Gastrocnemius medialis (tissue), 4 donors: ENCODE measurements around the gene NPAS4. TPM values are rescaled to one million over a fixed set of nuclear protein-coding genes. Genes with fewer than 3 reads are reported as not detected.
A peak's percentile ranks its signal among the peaks of the same experiment; 100 is the strongest.

Source experiments
- ATAC-seq, 2 donors: fragments of 150-250 bp; one replicate each; pipeline ENCODE4 v1.9.1; 2016
- DNase-seq, 2 donors: peaks; one replicate each; pipeline ENCODE4 v3.0.0-alpha.2; 2019
- H3K27ac ChIP-seq, 4 donors: fragments of 200-600 bp; sonication (generic); 1 replicate in 1 of 4; 2 replicates in 3 of 4; pipeline ENCODE4 v1.5.1; 2016 to 2018; ENCODE audit warnings: mild to moderate bottlenecking in 2 of 4, moderate library complexity in 1 of 4
- H3K27me3 ChIP-seq, 3 donors: fragments of 200-600 bp; sonication (generic) in 2 of 3; 1 replicate in 1 of 3; 2 replicates in 2 of 3; pipeline versions ENCODE4 v1.5.1 to v1.6.0; 2016 to 2019; ENCODE audit warnings: mild to moderate bottlenecking in 1 of 3, moderate library complexity in 1 of 3
- H3K36me3 ChIP-seq, 2 donors: fragments of 200-600 bp; sonication (generic) in 1 of 2; one replicate each; pipeline ENCODE4 v1.5.1; 2017 to 2018
- H3K4me1 ChIP-seq, 2 donors: fragments of 200-600 bp; sonication (generic) in 1 of 2; one replicate each; pipeline ENCODE4 v1.5.1; 2016 to 2017; ENCODE audit warnings: mild to moderate bottlenecking in 2 of 2
- H3K4me3 ChIP-seq, 4 donors: fragments of 200-600 bp; sonication (generic) in 3 of 4; 1 replicate in 1 of 4; 2 replicates in 3 of 4; pipeline ENCODE4 v1.5.1; 2016 to 2019; ENCODE audit warnings: mild to moderate bottlenecking in 2 of 4
- H3K9me3 ChIP-seq, 3 donors: fragments of 200-600 bp; sonication (generic) in 2 of 3; 1 replicate in 1 of 3; 2 replicates in 2 of 3; pipeline ENCODE4 v1.5.1; 2016 to 2019
- POLR2A ChIP-seq, 2 donors: fragments of 450-650 bp; IDR thresholded peaks; one replicate each; pipeline ENCODE4 v1.6.1; 2017; ENCODE audit warnings: antibody characterized with exemption in 2 of 2, mild to moderate bottlenecking in 2 of 2, moderate library complexity in 2 of 2
- in situ Hi-C, 4 donors: fragments of 200-750 bp; cut with MboI; loops; one replicate each; pipeline versions ENCODE4 v1.15.0 to v1.8.0; 2017; ENCODE audit warnings: low sequenced_read_pairs in 4 of 4
- intact Hi-C: fragments of 100-400 bp; cut with DNase I; formaldehyde crosslinking; loops from one replicate; pipeline ENCODE4 v1.15.1; 2023; ENCODE audit warnings: low total_unique reads
- total RNA-seq, 4 donors: library from RNA; depleted of rRNA; stranded (reverse); fragments of >200 nt; gene quantifications; one replicate each; pipeline versions ENCODE4 v1.1.0 to v1.2.3, GENCODE V29; 2016
- TF ChIP-seq, protein P1 (sequence below), 5 experiments: fragments of 450-650 bp in 3 of 5; fragments of 200-600 bp in 2 of 5; sonication (generic) in 2 of 5; IDR thresholded peaks in 4 of 5; conservative IDR thresholded peaks in 1 of 5; 1 replicate in 4 of 5; 2 replicates in 1 of 5; pipeline ENCODE4 v1.5.1; 2016 to 2019; ENCODE audit warnings: antibody characterized with exemption in 5 of 5, mild to moderate bottlenecking in 3 of 5, moderate library complexity in 3 of 5

The NPAS4 gene
- total RNA-seq, 4 donors from 2014 or later: not detected

DNA sequence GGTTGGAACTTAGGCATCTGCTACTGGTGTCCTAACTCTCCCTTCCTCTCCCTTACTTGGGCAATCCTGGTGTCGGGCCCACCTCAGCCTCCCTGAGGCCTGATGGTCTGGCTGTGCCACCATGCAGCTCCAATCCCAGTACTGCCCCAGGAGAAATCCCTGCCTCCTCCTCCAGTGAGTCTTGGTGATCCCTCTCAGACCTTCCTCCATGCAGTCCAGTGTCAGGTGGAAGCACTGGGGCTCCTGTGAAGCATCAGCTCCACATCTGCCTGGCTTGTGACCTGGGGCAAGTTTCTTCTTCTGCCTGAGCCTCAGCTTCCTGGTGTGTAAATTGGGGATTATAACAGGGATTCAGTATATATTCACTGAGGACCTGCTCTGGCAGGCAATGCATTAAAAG lies 44.1 kb downstream of the NPAS4 start:
- no peaks in the 10 kb centered on the region for H3K27me3 ChIP-seq

DNA sequence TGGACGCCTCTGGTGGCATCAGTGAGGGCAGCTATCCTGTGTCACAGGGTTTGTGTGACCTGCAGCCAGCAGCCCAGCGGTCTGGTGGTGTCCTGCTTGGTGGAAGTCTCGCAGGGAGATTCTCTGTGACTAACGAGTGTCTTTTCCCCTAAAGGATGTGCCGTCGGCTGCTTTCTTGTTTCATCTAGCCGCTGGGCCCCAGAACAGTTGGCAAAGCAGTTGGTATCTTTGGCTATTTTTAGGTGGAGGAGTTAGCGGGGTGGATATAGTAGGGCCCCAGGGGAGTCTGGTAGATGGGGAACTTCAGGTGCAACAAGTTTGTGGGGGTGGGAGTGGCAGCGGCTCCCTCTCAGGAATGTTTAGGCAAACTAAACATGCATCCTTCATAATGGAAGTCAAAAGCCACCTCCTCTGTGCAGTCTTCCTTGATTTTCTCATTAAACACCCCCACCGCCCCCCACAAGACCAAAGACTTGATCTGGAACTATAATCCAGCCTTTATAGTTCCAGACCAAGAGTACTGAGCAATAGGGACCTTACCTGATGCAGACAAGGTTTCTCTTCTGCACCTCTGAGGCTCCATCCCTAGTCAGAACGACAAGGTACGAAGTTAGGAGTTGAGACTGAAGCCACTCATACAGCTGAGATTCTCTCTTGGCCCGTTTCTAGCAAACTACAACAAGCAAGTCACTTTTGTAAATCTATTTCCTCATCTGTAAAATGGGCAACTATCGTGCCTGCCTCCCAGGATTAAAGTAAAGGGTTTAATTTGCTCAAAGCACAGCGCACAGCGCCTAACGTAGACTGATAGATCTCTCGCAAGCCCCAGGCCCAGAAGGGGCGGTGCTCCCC lies 44.8 kb downstream of the NPAS4 start:
- DNase-seq (no peak), ATAC-seq (no peak)
- TF ChIP-seq, protein P1, sequence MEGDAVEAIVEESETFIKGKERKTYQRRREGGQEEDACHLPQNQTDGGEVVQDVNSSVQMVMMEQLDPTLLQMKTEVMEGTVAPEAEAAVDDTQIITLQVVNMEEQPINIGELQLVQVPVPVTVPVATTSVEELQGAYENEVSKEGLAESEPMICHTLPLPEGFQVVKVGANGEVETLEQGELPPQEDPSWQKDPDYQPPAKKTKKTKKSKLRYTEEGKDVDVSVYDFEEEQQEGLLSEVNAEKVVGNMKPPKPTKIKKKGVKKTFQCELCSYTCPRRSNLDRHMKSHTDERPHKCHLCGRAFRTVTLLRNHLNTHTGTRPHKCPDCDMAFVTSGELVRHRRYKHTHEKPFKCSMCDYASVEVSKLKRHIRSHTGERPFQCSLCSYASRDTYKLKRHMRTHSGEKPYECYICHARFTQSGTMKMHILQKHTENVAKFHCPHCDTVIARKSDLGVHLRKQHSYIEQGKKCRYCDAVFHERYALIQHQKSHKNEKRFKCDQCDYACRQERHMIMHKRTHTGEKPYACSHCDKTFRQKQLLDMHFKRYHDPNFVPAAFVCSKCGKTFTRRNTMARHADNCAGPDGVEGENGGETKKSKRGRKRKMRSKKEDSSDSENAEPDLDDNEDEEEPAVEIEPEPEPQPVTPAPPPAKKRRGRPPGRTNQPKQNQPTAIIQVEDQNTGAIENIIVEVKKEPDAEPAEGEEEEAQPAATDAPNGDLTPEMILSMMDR (IDR thresholded peaks at IDR 0.05 in 4 of 5, conservative IDR thresholded peaks at IDR 0.05 in 1 of 5): no peak
- no peak for TF ChIP-seq POLR2A (IDR thresholded peaks at IDR 0.05)
- Histone ChIP-seq H3K4me3 (peak overlapping the region; percentile 55 to 89 (median 70)), H3K27me3 (no peaks in the 10 kb centered on the region), H3K4me1 (peaks cover 6 to 10% of the 10 kb centered on the region in 2 donors), H3K36me3 (peaks cover 0 to 2% of the 10 kb centered on the region in 2 donors), H3K9me3 (no peaks in the 10 kb centered on the region), H3K27ac (peak overlapping the region; percentile 73 to 81 (median 78))
- intact Hi-C loops: loop anchor here (1.0 to 5.0 kb wide), 4 partner anchors 15 to 213 kb away; partner anchors contain the start of genes BBS1, DPP3 and RBM4
- in situ Hi-C loops: no loop called here

More for the DNA sequence above, 44.1 kb downstream of the NPAS4 start:
- no peak for ATAC-seq
- DNase-seq: no peak
- H3K4me3 ChIP-seq: no peak overlapping the region
- no peak overlapping the region for H3K27ac ChIP-seq
- in situ Hi-C loops (no loop called here), intact Hi-C loops (loop anchor here (5.0 kb wide), 1 partner anchor 172 kb away; the partner anchor contains the start of gene RBM4)
- H3K36me3 ChIP-seq: no peaks in the 10 kb centered on the region
- H3K4me1 ChIP-seq: peaks cover 6 to 10% of the 10 kb centered on the region in 2 donors
- H3K9me3 ChIP-seq: no peaks in the 10 kb centered on the region
- no peak for TF ChIP-seq POLR2A (IDR thresholded peaks at IDR 0.05)
- TF ChIP-seq, protein P1 (IDR thresholded peaks at IDR 0.05 in 4 of 5, conservative IDR thresholded peaks at IDR 0.05 in 1 of 5): no peak

DNA sequence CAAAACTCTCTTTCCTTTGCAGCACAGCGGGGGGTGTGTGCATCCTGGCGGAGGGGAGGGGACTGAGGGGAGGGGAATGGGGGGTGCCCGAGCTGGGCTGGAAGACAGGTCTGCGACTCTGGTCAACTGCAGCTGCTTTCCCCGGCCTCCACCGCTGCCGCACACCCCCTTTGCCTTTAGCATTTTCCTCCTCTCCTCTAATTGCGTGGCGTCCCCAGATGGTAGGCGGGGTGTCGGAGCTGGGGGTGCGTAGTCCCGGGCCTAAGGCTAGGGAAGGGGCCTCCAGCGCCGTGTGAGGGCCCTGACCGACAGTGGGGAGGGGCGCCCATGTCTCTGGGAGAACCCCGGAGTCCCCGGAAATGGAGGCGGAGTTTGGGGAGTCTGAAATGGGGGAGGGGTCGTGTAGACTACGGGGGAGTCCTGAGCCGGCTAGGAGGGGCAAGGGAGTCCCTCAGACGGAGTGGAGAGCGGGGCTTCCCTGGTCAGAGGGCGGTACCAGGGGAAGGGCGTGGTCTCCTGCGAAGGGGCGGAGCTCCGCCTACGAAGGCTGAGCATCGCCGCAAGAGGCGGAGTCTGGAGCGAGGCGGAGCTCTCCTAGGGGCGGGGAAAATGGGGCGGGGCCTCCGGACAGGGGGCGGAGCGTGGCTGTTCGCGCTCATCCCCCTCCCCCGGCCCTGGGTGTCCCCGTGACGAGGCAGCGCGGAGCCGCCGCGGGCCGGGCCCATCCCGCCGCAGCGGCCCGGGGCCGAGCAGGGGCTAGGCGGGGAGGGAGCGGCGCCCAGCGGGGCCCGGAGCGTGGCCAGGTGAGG lies 45.6 kb downstream of the NPAS4 start, which contains the start of gene PELI3:
Gene PELI3, plus strand, starts transcription at position 681 of the 809 bp plus-strand sequence. CDS start 1,224 bp downstream, outside the sequence.
- Histone ChIP-seq H3K4me1 (peaks cover 6 to 10% of the 10 kb centered on the region in 2 donors), H3K27me3 (no peaks in the 10 kb centered on the region), H3K27ac (peak within 1 kb of the TSS; percentile 73 to 81 (median 78)), H3K9me3 (no peaks in the 10 kb centered on the region), H3K36me3 (peaks cover 0 to 10% of the 10 kb centered on the region in 2 donors), H3K4me3 (peak within 1 kb of the TSS; percentile 61 to 89 (median 70))
- peak; percentile 87 to 90 for DNase-seq
- intact Hi-C loops (loop anchor here (1.0 to 5.0 kb wide), 4 partner anchors 14 to 212 kb away; partner anchors contain the start of genes BBS1, DPP3 and RBM4), in situ Hi-C loops (no loop called here)
- TF ChIP-seq, protein P1 (IDR thresholded peaks at IDR 0.05 in 4 of 5, conservative IDR thresholded peaks at IDR 0.05 in 1 of 5): no peak
- peak in 1 of 2 donors; percentile 71 for TF ChIP-seq POLR2A (IDR thresholded peaks at IDR 0.05)
- peak; percentile 87 to 92 for ATAC-seq

DNA sequence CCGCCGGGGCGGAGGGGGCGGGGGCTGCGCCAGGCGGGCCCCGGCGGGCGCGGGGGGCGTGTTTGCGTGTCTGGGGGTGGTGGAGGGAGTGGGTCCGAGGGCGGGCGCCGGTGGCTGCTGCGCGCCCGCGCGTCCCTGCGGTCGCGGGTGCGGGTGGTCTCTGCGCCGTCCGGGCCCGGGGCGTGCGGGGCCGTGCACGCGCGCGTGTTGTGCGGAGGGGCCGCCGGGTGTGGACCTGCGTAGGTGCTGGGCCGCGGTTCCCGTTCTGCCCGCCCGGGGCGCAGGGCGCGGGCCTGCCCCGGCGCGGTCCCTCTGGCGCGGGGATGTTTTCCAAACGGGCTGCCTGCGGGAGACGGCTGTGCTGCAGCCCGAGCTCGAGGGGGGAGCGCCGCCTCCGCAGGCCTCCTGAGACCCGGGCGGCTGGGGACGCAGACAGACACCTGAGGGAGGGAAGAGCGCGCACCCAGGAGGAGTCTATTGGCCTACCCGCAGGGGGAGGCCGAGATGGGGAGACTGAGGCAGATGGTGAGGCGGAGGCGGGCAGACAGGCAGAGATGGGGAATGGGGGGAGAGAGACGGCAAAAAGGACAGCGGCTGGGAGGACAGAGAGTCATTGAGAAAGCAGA lies 46.3 kb downstream of the NPAS4 start:
- DNase-seq (no peak), ATAC-seq (peak; percentile 51 to 61)
- peak overlapping the region; percentile 61 to 75 (median 70) for H3K4me3 ChIP-seq
- H3K9me3 ChIP-seq: no peaks in the 10 kb centered on the region
- no peak for TF ChIP-seq POLR2A (IDR thresholded peaks at IDR 0.05)
- TF ChIP-seq, protein P1 (IDR thresholded peaks at IDR 0.05 in 4 of 5, conservative IDR thresholded peaks at IDR 0.05 in 1 of 5): peak in 4 of 5 experiments; percentile 44 to 67 (median 54)
- H3K27ac ChIP-seq: peak overlapping the region; percentile 46 to 80 (median 70)
- in situ Hi-C loops: no loop called here
- peaks cover 6 to 10% of the 10 kb centered on the region in 2 donors for H3K4me1 ChIP-seq
- intact Hi-C loops: loop anchor here (2.0 to 5.0 kb wide), 2 partner anchors 44 to 170 kb away; partner anchors contain the start of genes BBS1 and RBM4
- H3K36me3 ChIP-seq: peaks cover 0 to 15% of the 10 kb centered on the region in 2 donors
- no peaks in the 10 kb centered on the region for H3K27me3 ChIP-seq
